LNCaP clone FGC (cell line): ENCODE data around the gene KRTAP12-3.

Experiments used
- DNase-seq: peaks from one replicate; pipeline ENCODE4 v3.0.0-alpha.2; 2011; ENCODE audit warnings: low read depth
- H3K4me3 ChIP-seq: 2 replicates; pipeline ENCODE4 v1.5.1; 2011; ENCODE audit warnings: mild to moderate bottlenecking, low read depth, low read length, control low read depth
- TF ChIP-seq, protein P1 (sequence below): IDR thresholded peaks from 2 replicates; pipeline ENCODE4 v1.5.1; 2012; ENCODE audit warnings: mild to moderate bottlenecking; ENCODE audit not compliant: control insufficient read depth, insufficient read depth; ENCODE audit errors: extremely low read depth

Gene KRTAP12-3

GRCh38 chr21:44613386-44614155 lies 44.2 kb upstream of the KRTAP12-3 start:
- no peak overlapping the region for H3K4me3 ChIP-seq
- TF ChIP-seq, protein P1, sequence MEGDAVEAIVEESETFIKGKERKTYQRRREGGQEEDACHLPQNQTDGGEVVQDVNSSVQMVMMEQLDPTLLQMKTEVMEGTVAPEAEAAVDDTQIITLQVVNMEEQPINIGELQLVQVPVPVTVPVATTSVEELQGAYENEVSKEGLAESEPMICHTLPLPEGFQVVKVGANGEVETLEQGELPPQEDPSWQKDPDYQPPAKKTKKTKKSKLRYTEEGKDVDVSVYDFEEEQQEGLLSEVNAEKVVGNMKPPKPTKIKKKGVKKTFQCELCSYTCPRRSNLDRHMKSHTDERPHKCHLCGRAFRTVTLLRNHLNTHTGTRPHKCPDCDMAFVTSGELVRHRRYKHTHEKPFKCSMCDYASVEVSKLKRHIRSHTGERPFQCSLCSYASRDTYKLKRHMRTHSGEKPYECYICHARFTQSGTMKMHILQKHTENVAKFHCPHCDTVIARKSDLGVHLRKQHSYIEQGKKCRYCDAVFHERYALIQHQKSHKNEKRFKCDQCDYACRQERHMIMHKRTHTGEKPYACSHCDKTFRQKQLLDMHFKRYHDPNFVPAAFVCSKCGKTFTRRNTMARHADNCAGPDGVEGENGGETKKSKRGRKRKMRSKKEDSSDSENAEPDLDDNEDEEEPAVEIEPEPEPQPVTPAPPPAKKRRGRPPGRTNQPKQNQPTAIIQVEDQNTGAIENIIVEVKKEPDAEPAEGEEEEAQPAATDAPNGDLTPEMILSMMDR = no peak
- no peak for DNase-seq

- no peak overlapping the region for H3K4me3 ChIP-seq
- no peak for DNase-seq
- TF ChIP-seq, protein P1 = no peak
Measured at GRCh38 chr21:44614161-44614631, 43.5 kb upstream of the KRTAP12-3 start.

DNA sequence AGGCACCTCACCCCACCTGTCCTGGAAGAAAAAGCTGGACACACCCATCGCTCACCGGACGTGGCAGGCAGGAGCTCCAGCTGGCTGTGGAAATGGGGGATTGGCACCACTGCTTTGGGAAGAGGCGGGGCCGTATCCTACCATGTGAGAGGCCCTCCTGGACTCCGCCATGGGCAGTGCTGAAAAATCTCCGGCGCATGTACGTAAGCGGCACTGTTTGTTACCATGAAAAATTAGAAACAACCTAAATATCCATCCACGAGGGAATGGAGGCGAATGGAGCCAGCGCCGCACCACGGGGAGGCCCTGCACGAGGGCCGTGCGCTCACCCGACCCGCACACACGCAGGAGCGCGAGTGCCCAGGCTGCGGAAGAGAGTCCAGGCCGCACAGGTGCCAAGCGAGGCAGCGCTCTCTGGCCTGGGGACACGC lies 42.8 kb upstream of the KRTAP12-3 start:
- H3K4me3 ChIP-seq = no peak overlapping the region
- TF ChIP-seq, protein P1 = no peak
- DNase-seq = no peak

DNA sequence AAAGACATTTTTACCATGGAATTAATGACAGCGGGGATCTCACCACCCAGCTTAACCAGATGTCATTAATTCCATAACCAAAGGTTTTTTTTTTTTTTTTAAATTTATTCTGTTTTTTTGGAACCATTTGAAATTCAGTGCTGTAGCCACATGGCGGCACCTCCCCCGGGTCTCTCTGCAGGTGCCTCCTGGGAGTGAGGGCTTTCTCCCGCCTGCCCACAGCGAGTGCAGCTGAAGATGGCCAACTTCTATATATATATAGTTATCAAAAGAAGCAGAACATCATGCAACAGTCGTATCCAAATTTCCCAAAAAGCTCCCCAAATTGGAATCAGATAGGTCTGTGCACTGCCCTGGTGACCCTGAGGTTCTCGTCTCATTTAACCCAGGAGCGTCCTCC lies 42.3 kb upstream of the KRTAP12-3 start:
- TF ChIP-seq, protein P1 = no peak
- H3K4me3 ChIP-seq = no peak overlapping the region
- no peak for DNase-seq

DNA sequence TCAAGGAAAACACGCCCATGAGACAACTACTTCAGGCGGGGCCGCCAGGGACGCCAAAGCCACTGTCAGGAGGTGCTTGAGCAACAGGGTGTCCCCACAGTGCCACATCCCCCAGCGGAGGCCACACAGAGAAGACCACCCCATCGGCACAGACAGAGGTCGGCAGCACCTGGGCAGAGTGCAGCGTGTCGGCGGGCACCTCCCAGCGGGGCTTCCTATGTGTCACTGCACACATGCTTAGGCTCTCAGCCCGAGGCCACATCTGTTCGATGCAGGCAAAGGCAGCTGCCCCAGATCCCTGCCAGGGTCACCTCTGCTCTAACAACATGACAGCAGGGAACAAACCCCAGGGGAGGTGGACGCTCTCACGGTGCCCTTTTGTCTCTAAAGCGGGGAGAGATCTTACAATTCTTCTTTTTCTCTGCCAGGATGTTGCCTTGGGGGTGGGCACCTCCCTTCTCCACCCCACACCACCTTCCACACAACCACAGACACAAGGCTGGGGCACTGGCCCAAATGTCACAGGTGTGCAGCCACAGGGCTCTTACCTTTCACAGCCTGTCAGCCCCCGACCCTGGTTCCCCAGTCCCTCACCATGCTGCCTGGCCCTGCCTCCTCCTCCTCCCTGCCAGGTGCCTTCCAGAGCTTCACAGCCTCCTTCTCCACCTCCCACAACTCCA lies 41.7 kb upstream of the KRTAP12-3 start:
- no peak overlapping the region for H3K4me3 ChIP-seq
- no peak for DNase-seq
- TF ChIP-seq, protein P1 = no peak

GRCh38 chr21:44616591-44616926 lies 41.2 kb upstream of the KRTAP12-3 start:
- H3K4me3 ChIP-seq = no peak overlapping the region
- TF ChIP-seq, protein P1 = no peak
- no peak for DNase-seq
